Measurements from ENCODE around the gene ESPNL. TPM values are rescaled to one million over a fixed set of nuclear protein-coding genes. Genes with fewer than 3 reads are reported as not detected.
A peak's percentile ranks its signal among the peaks of the same experiment; 100 is the strongest.

The ESPNL gene
- total and polyA plus RNA-seq, 7 donors, result 0.04 to 0.32 (median 0.16) TPM; not detected in 1

DNA sequence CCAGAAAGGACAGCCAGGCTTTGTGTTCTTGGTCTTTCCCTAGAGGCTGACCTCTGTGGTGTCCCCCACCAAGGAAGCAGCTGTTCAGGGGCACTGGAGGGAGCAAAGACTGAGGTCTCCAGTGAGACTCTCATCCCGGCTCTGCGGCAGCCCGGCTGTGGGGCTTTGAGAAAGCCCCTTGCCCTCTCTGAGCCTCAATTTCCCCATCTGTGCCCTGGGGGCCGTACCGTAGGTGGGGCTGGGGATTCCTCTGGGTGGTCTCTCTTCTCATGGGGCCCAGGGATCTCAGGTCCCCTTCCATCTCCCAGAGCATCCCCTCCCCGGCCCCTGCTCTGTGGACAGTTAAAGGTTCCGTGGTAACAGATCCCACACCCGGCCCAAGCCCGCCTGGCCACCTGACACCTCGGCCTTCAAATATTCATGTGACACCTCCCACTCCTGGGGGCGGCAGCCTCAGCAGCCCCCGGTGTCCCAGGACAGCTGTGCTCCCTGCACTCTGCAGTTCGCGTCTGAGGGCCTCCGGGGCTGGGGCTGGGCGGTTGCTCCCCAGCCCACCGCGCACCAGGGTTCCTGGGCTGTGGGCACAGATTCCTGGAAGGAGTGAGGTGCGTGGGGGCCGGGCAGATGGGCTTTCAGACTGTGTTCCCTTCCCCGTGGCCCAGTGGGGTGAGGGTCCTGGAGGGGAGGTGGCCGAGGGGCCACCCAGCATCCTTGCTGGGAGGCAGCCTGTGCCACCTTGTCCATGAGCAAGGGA is 23.3 kb downstream of the ESPNL start:
- WGBS, 3 donors, result 82 to 85% (median 82%) methylated on average over 22 of the region's 22 CpGs

DNA sequence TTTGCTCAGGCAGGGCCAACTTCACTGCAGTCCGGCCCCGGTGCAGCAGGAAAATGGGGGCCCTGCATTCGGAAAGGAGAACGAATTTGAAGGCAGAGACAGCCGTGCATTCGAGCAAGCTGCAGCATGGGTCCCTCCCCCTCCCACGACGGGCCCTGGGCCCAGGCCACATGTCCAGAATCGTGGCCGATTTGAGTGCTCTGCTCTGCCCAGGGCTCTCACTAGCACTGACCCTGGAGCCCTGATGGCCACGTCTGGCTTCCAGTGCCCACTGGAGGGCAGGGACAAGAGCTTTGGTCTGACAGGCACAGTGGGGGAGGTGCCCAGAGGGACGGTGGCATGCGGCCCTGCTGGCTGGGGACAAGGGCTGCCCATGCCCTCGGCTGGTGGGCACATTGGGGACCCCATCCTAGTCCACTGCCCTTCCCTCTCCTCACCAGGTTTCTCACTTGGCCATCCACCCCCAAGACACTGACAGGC is 23.9 kb downstream of the ESPNL start:
- Histone ChIP-seq H3K9me3 (no peaks in the 10 kb centered on the region), H3K27me3 (ENCODE audit: insufficient read depth in 3 of 3, low read length in 2 of 3) (no peaks in the 10 kb centered on the region), H3K36me3 (ENCODE audit: insufficient read depth in 1 of 2, low read depth in 1 of 2) (no peaks in the 10 kb centered on the region), H3K27ac (no peak overlapping the region), H3K4me1 (no peaks in the 10 kb centered on the region), H3K4me3 (no peak overlapping the region)
- DNase-seq (peak; percentile 9 to 29), ATAC-seq (no peak)
- 71 to 73% (median 72%) methylated on average over 14 of the region's 14 CpGs for WGBS, 3 donors
- intact Hi-C loops (cut with DNase I), result no loop called here
- TF ChIP-seq, protein P1, sequence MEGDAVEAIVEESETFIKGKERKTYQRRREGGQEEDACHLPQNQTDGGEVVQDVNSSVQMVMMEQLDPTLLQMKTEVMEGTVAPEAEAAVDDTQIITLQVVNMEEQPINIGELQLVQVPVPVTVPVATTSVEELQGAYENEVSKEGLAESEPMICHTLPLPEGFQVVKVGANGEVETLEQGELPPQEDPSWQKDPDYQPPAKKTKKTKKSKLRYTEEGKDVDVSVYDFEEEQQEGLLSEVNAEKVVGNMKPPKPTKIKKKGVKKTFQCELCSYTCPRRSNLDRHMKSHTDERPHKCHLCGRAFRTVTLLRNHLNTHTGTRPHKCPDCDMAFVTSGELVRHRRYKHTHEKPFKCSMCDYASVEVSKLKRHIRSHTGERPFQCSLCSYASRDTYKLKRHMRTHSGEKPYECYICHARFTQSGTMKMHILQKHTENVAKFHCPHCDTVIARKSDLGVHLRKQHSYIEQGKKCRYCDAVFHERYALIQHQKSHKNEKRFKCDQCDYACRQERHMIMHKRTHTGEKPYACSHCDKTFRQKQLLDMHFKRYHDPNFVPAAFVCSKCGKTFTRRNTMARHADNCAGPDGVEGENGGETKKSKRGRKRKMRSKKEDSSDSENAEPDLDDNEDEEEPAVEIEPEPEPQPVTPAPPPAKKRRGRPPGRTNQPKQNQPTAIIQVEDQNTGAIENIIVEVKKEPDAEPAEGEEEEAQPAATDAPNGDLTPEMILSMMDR (IDR thresholded peaks at IDR 0.05), result no peak

More for the DNA sequence above, 23.3 kb downstream of the ESPNL start:
- TF ChIP-seq, protein P1 (IDR thresholded peaks at IDR 0.05), result no peak
- DNase-seq (peak in 1 of 2 donors; percentile 41), ATAC-seq (no peak)
- Histone ChIP-seq H3K4me1 (no peaks in the 10 kb centered on the region), H3K9me3 (no peaks in the 10 kb centered on the region), H3K4me3 (no peak overlapping the region), H3K27me3 (ENCODE audit: insufficient read depth in 3 of 3, low read length in 2 of 3) (no peaks in the 10 kb centered on the region), H3K36me3 (ENCODE audit: insufficient read depth in 1 of 2, low read depth in 1 of 2) (no peaks in the 10 kb centered on the region), H3K27ac (no peak overlapping the region)
- intact Hi-C loops (cut with DNase I), result no loop called here

GRCh38 chr2:238124488-238125126 is 24.5 kb downstream of the ESPNL start:
- no peak overlapping the region for H3K4me3 ChIP-seq
- DNase-seq (peak in 1 of 2 donors; percentile 6), ATAC-seq (no peak)
- H3K36me3 ChIP-seq (ENCODE audit: insufficient read depth in 1 of 2, low read depth in 1 of 2), result no peaks in the 10 kb centered on the region
- WGBS, 3 donors, result 89 to 97% (median 92%) methylated on average over 19 of the region's 19 CpGs
- intact Hi-C loops (cut with DNase I), result no loop called here
- H3K27me3 ChIP-seq (ENCODE audit: insufficient read depth in 3 of 3, low read length in 2 of 3), result no peaks in the 10 kb centered on the region
- H3K4me1 ChIP-seq, result no peaks in the 10 kb centered on the region
- TF ChIP-seq, protein P1 (IDR thresholded peaks at IDR 0.05), result no peak
- H3K27ac ChIP-seq, result no peak overlapping the region
- no peaks in the 10 kb centered on the region for H3K9me3 ChIP-seq

- H3K4me1 ChIP-seq, result no peaks in the 10 kb centered on the region
- peak; percentile 6 to 46 for DNase-seq
- intact Hi-C loops (cut with DNase I), result no loop called here
- H3K27me3 ChIP-seq (ENCODE audit: insufficient read depth in 3 of 3, low read length in 2 of 3), result no peaks in the 10 kb centered on the region
- no peak overlapping the region for H3K4me3 ChIP-seq
- H3K36me3 ChIP-seq (ENCODE audit: insufficient read depth in 1 of 2, low read depth in 1 of 2), result no peaks in the 10 kb centered on the region
- TF ChIP-seq, protein P1 (IDR thresholded peaks at IDR 0.05), result no peak
- H3K27ac ChIP-seq, result no peak overlapping the region
- ATAC-seq, result no peak
- no peaks in the 10 kb centered on the region for H3K9me3 ChIP-seq
- WGBS, 3 donors, result 89 to 93% (median 91%) methylated on average over 16 to 20 of the region's 20 CpGs
These were observed 25.2 kb downstream of the ESPNL start for GRCh38 chr2:238125127-238125885.

All from psoas muscle (tissue), 8 donors.